NCI-H128 (cell line): ENCODE measurements around the gene TSPY1.
"Not testable (repeated sequence)": the region's sequence is repeated elsewhere in the genome, so short reads cannot be mapped to it uniquely, and the experiment has no call there.

Experiments used
- DNase-seq: peaks from one replicate; lab custom pipeline; 2025; ENCODE audit not compliant: unreplicated experiment; lab: John Stamatoyannopoulos, UW

TSPY1 gene, protein sequence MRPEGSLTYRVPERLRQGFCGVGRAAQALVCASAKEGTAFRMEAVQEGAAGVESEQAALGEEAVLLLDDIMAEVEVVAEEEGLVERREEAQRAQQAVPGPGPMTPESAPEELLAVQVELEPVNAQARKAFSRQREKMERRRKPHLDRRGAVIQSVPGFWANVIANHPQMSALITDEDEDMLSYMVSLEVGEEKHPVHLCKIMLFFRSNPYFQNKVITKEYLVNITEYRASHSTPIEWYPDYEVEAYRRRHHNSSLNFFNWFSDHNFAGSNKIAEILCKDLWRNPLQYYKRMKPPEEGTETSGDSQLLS

DNA sequence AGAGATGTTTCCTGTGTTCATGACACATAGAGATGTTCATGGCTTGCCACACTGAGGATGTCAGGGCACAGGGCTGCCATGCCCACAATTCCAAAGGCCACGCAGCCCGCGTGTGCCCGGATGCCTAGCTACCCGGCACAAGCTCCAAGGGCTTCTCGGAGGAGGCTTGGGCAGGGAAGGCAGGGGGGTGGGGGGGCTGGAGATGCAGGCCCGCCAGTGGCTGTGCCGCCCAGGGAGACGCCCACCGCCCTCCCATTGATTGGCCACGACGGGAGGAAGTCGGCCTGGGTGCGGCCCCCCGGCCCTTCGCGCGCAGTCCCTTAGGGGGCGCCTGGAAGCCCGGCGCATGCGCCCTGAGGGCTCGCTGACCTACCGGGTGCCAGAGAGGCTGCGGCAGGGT, at the start of gene TSPY1:
TSPY1 (plus strand) TSS at position 301 of the 400 bp plus-strand sequence; CDS start at position 347, 46 bp downstream.
- DNase-seq = not testable (repeated sequence)

DNA sequence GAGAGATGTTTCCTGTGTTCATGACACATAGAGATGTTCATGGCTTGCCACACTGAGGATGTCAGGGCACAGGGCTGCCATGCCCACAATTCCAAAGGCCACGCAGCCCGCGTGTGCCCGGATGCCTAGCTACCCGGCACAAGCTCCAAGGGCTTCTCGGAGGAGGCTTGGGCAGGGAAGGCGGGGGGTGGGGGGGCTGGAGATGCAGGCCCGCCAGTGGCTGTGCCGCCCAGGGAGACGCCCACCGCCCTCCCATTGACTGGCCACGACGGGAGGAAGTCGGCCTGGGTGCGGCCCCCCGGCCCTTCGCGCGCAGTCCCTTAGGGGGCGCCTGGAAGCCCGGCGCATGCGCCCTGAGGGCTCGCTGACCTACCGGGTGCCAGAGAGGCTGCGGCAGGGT, 20.2 kb downstream of the TSPY1 start, which contains the start of gene TSPY9:
TSPY9 (plus strand) TSS at position 301 of the 400 bp plus-strand sequence; CDS start at position 347, 46 bp downstream.
- DNase-seq = not testable (repeated sequence)

DNA sequence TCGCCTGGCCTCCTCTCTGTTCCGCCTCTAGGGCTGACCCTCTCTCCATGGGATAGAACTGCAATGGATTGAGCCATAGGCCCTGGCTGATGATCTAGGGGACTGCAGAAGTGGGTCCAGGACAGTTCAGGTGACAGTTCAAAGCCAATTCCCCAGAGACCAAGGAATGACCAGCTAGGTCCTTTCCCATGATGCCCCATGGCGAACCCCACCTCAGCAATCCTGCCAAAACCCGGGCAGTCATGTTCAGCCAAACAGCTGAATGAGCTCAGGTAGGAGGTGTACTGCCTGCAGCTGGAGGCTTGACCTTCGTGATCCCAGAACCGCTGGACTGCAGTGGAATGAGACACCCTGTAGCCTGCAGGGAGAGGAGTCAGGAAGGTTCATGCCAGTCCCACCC, 37.6 kb downstream of the TSPY1 start:
- not testable (repeated sequence) for DNase-seq

DNA sequence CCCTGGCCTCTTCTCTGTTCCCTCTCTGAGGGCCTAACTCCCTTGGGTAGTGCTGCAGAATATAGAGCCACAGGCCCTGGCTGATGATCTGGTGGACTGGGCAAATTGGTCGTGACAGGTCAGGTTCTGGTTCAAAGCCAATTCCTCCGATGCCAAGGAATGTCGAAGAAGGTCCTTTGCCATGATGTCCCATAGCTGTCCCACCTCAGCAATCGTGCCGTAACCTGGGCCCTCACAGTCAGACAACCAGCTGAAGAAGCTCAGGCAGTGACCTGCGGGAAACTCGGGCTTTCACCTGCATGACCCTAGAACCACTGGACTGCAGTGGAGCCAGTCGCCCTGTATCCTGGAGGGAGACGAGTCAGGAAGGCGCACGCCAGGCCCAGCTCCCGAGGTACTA, 49.5 kb downstream of the TSPY1 start:
- DNase-seq = not testable (repeated sequence)
